HepG2 (cell line): Measurements from ENCODE around the gene CYSRT1. TPM values are rescaled to one million over a fixed set of nuclear protein-coding genes. Genes with fewer than 3 reads are reported as not detected.

Experiments
- HDAC2 ChIP-seq: sonication (generic); formaldehyde crosslinking; IDR thresholded peaks from 2 replicates; pipeline ENCODE4 v1.4.0; 2020; ENCODE audit warnings: missing genetic modification reagents
- HNF4A ChIP-seq: sonication (generic); formaldehyde crosslinking; IDR thresholded peaks from 2 replicates; pipeline ENCODE4 v1.4.0; 2020; ENCODE audit warnings: missing genetic modification reagents
- IRF2 ChIP-seq: IDR thresholded peaks from 2 replicates; pipeline ENCODE4 v1.6.1; 2018; ENCODE audit warnings: missing genetic modification reagents, missing compliant biosample characterization
- KAT7 ChIP-seq: IDR thresholded peaks from 2 replicates; pipeline ENCODE4 v1.6.1; 2018; ENCODE audit warnings: borderline replicate concordance, missing compliant biosample characterization
- MEIS1 ChIP-seq: sonication (generic); formaldehyde crosslinking; IDR thresholded peaks from 2 replicates; pipeline ENCODE4 v1.9.0; 2021; ENCODE audit warnings: mild to moderate bottlenecking, missing genetic modification reagents, moderate library complexity, borderline replicate concordance
- MIER3 ChIP-seq: IDR thresholded peaks from 2 replicates; pipeline ENCODE4 v1.6.1; 2016; ENCODE audit warnings: missing compliant biosample characterization, borderline replicate concordance
- NR2F6 ChIP-seq, 2 experiments: IDR thresholded peaks; 2 replicates each; pipeline ENCODE4 v1.6.1; 2016; ENCODE audit warnings: antibody characterized with exemption in 1 of 2, mild to moderate bottlenecking in 1 of 2
- PAX8 ChIP-seq: sonication (generic); formaldehyde crosslinking; IDR thresholded peaks from 2 replicates; pipeline ENCODE4 v1.8.0; 2022; ENCODE audit warnings: mild to moderate bottlenecking, missing genetic modification reagents, borderline replicate concordance
- SMAD1 ChIP-seq: sonication (generic); formaldehyde crosslinking; IDR thresholded peaks from 2 replicates; pipeline ENCODE4 v1.4.0; 2020; ENCODE audit warnings: missing genetic modification reagents, low read depth, mild to moderate bottlenecking, borderline replicate concordance
- SNRNP70 ChIP-seq: fragments of 200-400 bp; formaldehyde crosslinking; IDR thresholded peaks from 2 replicates; pipeline ENCODE4 v1.6.1; 2017; ENCODE audit warnings: mild to moderate bottlenecking, low read depth, low read length, moderate library complexity
- SPEN ChIP-seq: sonication (generic); formaldehyde crosslinking; IDR thresholded peaks from 2 replicates; pipeline ENCODE4 v1.5.1; 2020; ENCODE audit warnings: low read depth, mild to moderate bottlenecking, missing genetic modification reagents
- U2AF1 ChIP-seq: fragments of 200-400 bp; formaldehyde crosslinking; optimal IDR thresholded peaks from 2 replicates; pipeline ENCODE3; 2017; ENCODE audit warnings: mild to moderate bottlenecking, low read depth, low read length
- ZFP90 ChIP-seq: sonication (generic); formaldehyde crosslinking; IDR thresholded peaks from 2 replicates; pipeline ENCODE4 v1.8.0; 2022; ENCODE audit warnings: missing genetic modification reagents, mild to moderate bottlenecking, inconsistent platforms, borderline replicate concordance
- ZNF263 ChIP-seq: sonication (generic); formaldehyde crosslinking; IDR thresholded peaks from 2 replicates; pipeline ENCODE4 v1.4.0; 2020; ENCODE audit warnings: missing genetic modification reagents
- ZNF30 ChIP-seq: sonication (generic); formaldehyde crosslinking; IDR thresholded peaks from 2 replicates; pipeline ENCODE4 v1.5.0; 2020; ENCODE audit warnings: mild to moderate bottlenecking, missing genetic modification reagents
- ZNF547 ChIP-seq: sonication (generic); formaldehyde crosslinking; IDR thresholded peaks from 2 replicates; pipeline ENCODE4 v1.5.1; 2020; ENCODE audit warnings: mild to moderate bottlenecking, missing genetic modification reagents
- ZNF670 ChIP-seq: sonication (generic); formaldehyde crosslinking; IDR thresholded peaks from 2 replicates; pipeline ENCODE4 v1.8.0; 2022; ENCODE audit warnings: mild to moderate bottlenecking, missing genetic modification reagents, borderline replicate concordance
- polyA plus RNA-seq, 8 experiments: library from polyadenylated mRNA; depleted of rRNA in 3 of 8; stranded (reverse) in 7 of 8; unstranded in 1 of 8; fragments of >200 nt; fragmentation: Illumina TruSeq in 4 of 8; extraction: Trizol in 4 of 8; gene quantifications; 2 replicates each; pipeline versions ENCODE4 v1.2.1 to v1.2.3, GENCODE V29; 2011 to 2016; ENCODE audit warnings: low read depth in 4 of 8, missing spikeins in 1 of 8, mixed read lengths in 1 of 8; ENCODE audit not compliant: insufficient read depth in 1 of 8
- total RNA-seq, 5 experiments: library from RNA; depleted of rRNA; stranded (reverse); fragments of >200 nt; fragmentation: Illumina TruSeq; extraction: Trizol; gene quantifications; 2 replicates each; pipeline ENCODE4 v1.2.3, GENCODE V29; 2016; ENCODE audit warnings: low read depth in 1 of 5
- TF ChIP-seq, protein P1 (sequence below): sonication (generic); formaldehyde crosslinking; IDR thresholded peaks from 2 replicates; pipeline ENCODE4 v1.4.0; 2020; ENCODE audit warnings: missing genetic modification reagents
- TF ChIP-seq, protein P2 (sequence below): IDR thresholded peaks from 2 replicates; pipeline ENCODE4 v1.6.1; 2018; ENCODE audit warnings: missing genetic modification reagents
- TF ChIP-seq, protein P3 (sequence below): sonication (generic); formaldehyde crosslinking; IDR thresholded peaks from 2 replicates; pipeline ENCODE4 v1.4.0; 2020; ENCODE audit warnings: mild to moderate bottlenecking, missing genetic modification reagents
- TF ChIP-seq, protein P4 (sequence below), 2 experiments: sonication (generic) in 1 of 2; formaldehyde crosslinking in 1 of 2; IDR thresholded peaks; 2 replicates each; pipeline versions ENCODE4 v1.5.1 to v1.6.1; 2011 to 2020; ENCODE audit warnings: borderline replicate concordance in 1 of 2, low read depth in 1 of 2, low read length in 1 of 2, mild to moderate bottlenecking in 1 of 2, missing genetic modification reagents in 1 of 2, moderate library complexity in 1 of 2

The CYSRT1 gene
- total and polyA plus RNA-seq, 2 of the 13 experiments (the other 11 are each of a cell fraction or from before 2014, with no cell fraction given): 1.5 to 2.1 TPM

GRCh38 chr9:137241490-137242268 lies 16.7 kb downstream of the CYSRT1 start (continued):
- TF ChIP-seq PAX8 (CRISPR knock-in tag) (0 out of 2 replicates have a peak, but pooled peaks have one; percentile 6), KAT7 (CRISPR knock-in tag) (peak; percentile 48; the same call in 1 of the 2 replicates), SMAD1 (CRISPR knock-in tag) (no peak), MIER3 (CRISPR knock-in tag) (0 out of 2 replicates have a peak, but pooled peaks have one; percentile 19), ZNF263 (CRISPR knock-in tag) (no peak), SNRNP70 (no peak), ZFP90 (CRISPR knock-in tag) (0 out of 2 replicates have a peak, but pooled peaks have one; percentile 31), U2AF1 (peak; percentile 91), ZNF670 (CRISPR knock-in tag) (0 out of 2 replicates have a peak, but pooled peaks have one; percentile 15), SPEN (CRISPR knock-in tag) (peak; percentile 81), HDAC2 (CRISPR knock-in tag) (peak; percentile 53; the same call in 1 of the 2 replicates), HNF4A (CRISPR knock-in tag) (peak; percentile 89), NR2F6 (IDR thresholded peaks at IDR 0.05) (peak; percentile 72), NR2F6 (CRISPR knock-in tag; IDR thresholded peaks at IDR 0.05) (peak; percentile 66), ZNF547 (0 out of 2 replicates have a peak, but pooled peaks have one; percentile 49), IRF2 (CRISPR knock-in tag) (peak; percentile 12; the same call in 1 of the 2 replicates), ZNF30 (CRISPR knock-in tag) (no peak), MEIS1 (CRISPR knock-in tag) (0 out of 2 replicates have a peak, but pooled peaks have one; percentile 43)
- TF ChIP-seq, protein P1, sequence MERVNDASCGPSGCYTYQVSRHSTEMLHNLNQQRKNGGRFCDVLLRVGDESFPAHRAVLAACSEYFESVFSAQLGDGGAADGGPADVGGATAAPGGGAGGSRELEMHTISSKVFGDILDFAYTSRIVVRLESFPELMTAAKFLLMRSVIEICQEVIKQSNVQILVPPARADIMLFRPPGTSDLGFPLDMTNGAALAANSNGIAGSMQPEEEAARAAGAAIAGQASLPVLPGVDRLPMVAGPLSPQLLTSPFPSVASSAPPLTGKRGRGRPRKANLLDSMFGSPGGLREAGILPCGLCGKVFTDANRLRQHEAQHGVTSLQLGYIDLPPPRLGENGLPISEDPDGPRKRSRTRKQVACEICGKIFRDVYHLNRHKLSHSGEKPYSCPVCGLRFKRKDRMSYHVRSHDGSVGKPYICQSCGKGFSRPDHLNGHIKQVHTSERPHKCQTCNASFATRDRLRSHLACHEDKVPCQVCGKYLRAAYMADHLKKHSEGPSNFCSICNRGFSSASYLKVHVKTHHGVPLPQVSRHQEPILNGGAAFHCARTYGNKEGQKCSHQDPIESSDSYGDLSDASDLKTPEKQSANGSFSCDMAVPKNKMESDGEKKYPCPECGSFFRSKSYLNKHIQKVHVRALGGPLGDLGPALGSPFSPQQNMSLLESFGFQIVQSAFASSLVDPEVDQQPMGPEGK (CRISPR knock-in tag): peak; percentile 92
- TF ChIP-seq, protein P2, sequence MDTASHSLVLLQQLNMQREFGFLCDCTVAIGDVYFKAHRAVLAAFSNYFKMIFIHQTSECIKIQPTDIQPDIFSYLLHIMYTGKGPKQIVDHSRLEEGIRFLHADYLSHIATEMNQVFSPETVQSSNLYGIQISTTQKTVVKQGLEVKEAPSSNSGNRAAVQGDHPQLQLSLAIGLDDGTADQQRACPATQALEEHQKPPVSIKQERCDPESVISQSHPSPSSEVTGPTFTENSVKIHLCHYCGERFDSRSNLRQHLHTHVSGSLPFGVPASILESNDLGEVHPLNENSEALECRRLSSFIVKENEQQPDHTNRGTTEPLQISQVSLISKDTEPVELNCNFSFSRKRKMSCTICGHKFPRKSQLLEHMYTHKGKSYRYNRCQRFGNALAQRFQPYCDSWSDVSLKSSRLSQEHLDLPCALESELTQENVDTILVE: peak; percentile 71; the same call in 1 of the 2 replicates
- TF ChIP-seq, protein P3, sequence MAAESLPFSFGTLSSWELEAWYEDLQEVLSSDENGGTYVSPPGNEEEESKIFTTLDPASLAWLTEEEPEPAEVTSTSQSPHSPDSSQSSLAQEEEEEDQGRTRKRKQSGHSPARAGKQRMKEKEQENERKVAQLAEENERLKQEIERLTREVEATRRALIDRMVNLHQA (CRISPR knock-in tag): no peak
- TF ChIP-seq, protein P4, sequence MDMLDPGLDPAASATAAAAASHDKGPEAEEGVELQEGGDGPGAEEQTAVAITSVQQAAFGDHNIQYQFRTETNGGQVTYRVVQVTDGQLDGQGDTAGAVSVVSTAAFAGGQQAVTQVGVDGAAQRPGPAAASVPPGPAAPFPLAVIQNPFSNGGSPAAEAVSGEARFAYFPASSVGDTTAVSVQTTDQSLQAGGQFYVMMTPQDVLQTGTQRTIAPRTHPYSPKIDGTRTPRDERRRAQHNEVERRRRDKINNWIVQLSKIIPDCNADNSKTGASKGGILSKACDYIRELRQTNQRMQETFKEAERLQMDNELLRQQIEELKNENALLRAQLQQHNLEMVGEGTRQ (IDR thresholded peaks at IDR 0.05; ENCODE audit: low read depth, low read length): no peak
- TF ChIP-seq, protein P4 (CRISPR knock-in tag; IDR thresholded peaks at IDR 0.05; ENCODE audit: borderline replicate concordance): no peak
